D341Med (cell line): ENCODE measurements around the gene IER3.

ENCODE experiments used
- DNase-seq: peaks from one replicate; pipeline ENCODE4 v3.0.0; 2012; ENCODE audit warnings: low spot score

Gene IER3

GRCh38 chr6:30703821-30704220 is 40.5 kb downstream of the IER3 start:
- DNase-seq = no peak

GRCh38 chr6:30703011-30703410 is 41.3 kb downstream of the IER3 start:
- no peak for DNase-seq

GRCh38 chr6:30700340-30700739 is 44.0 kb downstream of the IER3 start:
- DNase-seq = no peak

GRCh38 chr6:30696432-30696831 is 47.9 kb downstream of the IER3 start:
- no peak for DNase-seq
